ENCODE measurements around the gene RPS25.
"Not testable (repeated sequence)": the region's sequence is repeated elsewhere in the genome, so short reads cannot be mapped to it uniquely, and the experiment has no call there.

Gene RPS25

GRCh38 chr11:119014209-119014924, 3.8 kb downstream of the RPS25 start:
- no peak for DNase-seq

DNA sequence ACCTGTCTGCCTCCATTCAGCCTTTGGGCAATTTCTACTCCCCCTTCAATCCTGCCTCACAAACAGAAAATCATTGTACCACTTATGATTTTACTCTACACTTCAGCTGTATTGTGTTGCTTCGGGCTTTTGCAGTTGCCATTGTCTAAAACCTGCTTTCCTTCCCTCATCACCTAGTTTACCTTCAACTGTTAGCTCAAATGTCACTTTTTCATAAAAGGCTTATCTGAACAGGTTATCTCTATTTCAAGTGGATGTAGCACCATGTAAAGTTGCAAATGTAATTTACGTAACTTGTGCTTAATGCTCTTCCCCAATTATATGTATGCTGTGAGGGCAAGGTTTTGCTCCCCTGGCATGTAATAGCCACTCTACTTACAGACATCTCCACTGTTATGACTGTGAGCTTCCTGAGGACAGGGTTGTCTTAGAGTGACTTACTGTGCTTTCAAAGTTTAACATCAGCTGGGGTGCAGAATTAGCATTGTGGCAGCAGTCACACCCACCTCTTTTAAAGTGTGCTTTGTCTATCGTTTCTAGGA, 5.4 kb downstream of the RPS25 start:
- no peak for DNase-seq

- no peak for DNase-seq
These were observed 6.6 kb downstream of the RPS25 start for GRCh38 chr11:119011476-119012053.

- DNase-seq = no peak
These were observed 11.5 kb downstream of the RPS25 start for GRCh38 chr11:119006656-119007055.

DNA sequence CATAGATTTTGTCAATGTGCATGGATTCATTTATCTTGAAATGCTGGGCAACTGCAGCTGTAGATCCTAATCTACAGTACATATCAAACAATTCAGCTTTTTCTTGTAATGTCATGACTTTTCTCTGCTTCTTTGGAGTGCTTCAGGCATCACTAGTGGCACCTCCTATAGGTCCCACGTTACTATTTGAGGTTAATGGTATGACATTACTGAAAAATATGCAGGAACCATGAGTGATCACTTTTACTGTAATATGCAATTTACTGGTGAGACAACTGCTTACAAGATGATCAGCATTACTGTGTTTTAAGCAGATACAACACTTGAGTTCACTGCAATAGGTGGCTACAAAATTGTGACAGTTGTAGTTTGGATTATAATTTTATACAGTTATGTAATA, 17.2 kb downstream of the RPS25 start:
- DNase-seq = no peak

GRCh38 chr11:118998822-118999221, 19.3 kb downstream of the RPS25 start:
- DNase-seq = no peak

DNA sequence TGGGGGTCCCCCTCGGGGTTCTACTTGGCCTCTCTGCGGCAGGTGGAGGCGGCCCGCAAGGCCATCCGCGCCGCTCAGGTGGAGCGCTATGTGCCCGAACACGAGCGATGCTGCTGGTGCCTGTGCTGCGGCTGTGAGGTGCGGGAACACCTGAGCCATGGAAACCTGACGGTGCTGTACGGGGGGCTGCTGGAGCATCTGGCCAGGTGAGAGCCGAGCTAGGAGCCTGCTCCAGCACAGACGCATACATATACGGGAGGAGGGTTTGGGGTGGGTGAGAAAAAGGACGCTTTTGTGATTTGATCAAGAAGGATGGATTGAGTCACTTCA, 19.8 kb downstream of the RPS25 start:
- DNase-seq = peak; percentile 35

- peak; percentile 94 for DNase-seq
These were observed 20.3 kb downstream of the RPS25 start, which contains the start of gene CENATAC for GRCh38 chr11:118997627-118998387. Gene CENATAC (plus strand): TSS chr11:118998138. CDS start chr11:118998198, 60 bp downstream.

GRCh38 chr11:118996926-118997626, 21.1 kb downstream of the RPS25 start:
- no peak for DNase-seq

DNA sequence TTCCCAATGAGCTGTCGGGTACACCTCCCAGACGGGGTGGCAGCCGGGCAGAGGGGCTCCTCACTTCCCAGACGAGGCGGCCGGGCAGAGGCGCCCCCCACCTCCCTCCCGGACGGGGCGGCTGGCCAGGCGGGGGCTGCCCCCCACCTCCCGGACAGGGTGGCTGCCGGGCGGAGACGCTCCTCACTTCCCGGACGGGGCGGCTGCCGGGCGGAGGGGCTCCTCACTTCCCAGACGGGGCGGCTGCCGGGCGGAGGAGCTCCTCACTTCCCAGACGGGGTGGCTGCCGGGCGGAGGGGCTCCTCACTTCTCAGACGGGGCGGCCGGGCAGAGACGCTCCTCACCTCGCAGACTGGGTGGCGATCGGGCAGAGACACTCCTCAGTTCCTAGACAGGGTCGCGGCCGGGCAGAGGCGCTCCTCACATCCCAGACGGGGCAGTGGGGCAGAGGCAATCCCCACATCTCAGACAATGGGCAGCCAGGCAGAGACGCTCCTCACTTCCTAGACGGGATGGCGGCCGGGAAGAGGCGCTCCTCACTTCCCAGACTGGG, 26.6 kb downstream of the RPS25 start:
- not testable (repeated sequence) for DNase-seq

DNA sequence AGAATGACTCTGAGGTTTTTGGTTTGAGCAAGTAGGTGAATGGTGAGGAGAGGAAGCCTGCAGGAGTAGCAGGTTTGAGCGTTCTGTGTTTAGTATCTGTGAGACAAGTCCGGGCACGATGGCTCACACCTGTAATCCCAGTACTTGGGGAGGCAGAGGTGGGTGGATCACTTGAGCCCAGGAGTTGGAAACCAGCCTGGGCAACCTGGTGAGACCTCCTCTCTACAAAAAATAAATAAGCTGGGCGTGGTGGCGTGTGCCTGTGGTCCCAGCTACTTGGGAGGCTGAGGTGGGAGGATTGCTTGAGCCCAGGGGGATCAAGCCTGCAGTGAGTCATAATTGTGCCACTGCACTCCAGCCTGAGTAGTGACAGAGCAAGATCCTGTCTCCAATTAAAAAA, 29.9 kb downstream of the RPS25 start:
- DNase-seq = no peak

DNA sequence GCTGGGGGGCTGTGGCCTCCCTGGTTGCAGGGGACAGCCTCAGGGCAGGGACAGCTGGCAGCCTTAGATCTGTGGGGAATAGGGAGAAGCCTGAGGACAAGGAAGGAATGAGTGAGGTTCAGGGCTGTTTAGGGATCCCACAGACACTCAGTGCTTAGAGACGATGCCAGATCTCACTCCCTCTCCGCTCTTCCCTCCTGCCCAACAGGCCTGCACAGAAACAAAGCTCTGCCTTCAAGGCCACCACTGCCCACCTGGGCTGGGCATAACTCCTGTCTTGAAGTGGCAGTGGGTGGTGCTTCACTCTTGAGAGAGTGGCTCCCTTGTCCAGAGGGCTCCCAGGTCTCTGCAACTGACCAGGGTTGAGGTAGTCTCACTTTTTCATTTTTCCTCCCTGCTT, 33.3 kb downstream of the RPS25 start:
- no peak for DNase-seq

DNA sequence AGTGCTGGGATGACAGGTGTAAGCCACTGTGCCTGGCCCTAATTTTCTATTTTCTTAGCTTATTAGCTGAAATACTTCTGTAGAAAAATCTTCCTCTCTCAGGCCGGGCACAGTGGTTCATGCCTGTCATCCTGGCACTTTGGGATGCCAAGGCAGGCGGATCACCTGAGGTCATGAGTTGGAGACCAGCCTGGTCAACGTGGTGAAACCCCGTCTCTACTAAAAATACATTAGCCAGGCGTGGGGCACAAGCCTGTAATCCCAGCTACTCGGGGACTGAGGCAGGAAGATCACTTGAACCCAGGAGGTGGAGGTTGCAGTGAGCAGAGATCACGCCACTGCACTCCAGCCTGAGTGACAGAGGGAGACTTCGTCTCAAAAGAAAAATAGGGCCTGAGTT, 33.8 kb downstream of the RPS25 start:
- DNase-seq = not testable (repeated sequence)

DNA sequence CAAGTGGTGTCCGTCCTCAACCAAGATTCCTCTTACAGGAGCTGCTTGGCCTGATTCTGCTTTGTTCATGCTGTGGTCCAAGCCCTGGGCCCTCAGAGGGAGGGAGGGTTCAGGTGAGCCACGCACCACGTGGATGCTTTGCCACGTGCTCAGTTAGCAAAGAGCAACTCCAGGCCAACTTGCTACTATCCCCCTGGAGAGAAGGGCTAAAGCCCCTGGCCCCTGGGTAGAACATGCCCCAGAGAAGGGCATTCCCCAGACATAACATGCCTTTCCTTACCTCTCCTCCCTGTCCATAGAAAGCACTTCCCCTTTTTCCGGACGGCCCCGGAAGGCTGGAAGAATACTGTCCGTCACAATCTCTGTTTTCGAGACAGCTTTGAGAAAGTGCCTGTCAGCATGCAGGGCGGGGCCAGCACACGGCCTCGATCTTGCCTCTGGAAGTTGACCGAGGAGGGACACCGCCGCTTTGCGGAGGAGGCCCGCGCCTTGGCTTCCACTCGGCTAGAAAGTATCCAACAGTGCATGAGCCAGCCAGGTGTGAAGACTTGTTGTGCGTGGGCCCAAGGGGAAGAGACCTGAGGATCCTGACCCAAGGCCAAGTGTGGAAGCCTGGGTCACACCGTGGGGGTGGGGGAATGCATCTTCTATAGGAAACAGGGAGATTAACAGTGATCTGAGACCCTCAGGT, 37.8 kb downstream of the RPS25 start:
- no peak for DNase-seq

GRCh38 chr11:118979434-118979833, 38.7 kb downstream of the RPS25 start:
- no peak for DNase-seq

GRCh38 chr11:118975771-118976709, 42.1 kb downstream of the RPS25 start:
- no peak for DNase-seq

DNA sequence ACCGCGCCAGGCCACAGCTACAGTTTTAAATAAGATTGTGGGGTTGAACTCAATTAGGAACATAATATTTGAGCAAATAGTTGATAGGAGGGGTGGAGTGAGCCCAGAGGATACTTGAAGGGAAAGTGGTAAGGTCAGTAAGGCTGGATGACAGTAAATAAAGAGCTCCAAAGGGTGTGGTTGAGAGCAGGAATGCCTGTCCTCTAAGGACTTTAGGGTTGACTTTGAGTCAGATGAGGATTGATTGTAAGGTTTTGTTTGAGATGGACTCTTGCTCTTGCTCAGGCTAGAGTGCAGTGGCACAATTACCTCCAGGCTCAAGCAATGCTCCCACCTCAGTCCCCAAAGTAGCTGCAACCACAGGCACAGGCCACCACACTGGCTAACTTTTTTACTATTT, 44.2 kb downstream of the RPS25 start:
- DNase-seq = no peak

- no peak for DNase-seq
These were observed 46.5 kb downstream of the RPS25 start, which contains the start of gene FOXR1 for GRCh38 chr11:118971646-118972045. Gene FOXR1 (plus strand): TSS chr11:118971761. CDS start chr11:118971932, 171 bp downstream.

GRCh38 chr11:118969508-118969907, 48.6 kb downstream of the RPS25 start:
- DNase-seq = not testable (repeated sequence)

Measured in activated gamma-delta T cell (primary cell).